ENCODE data around the gene AQP12B.
"Not testable (repeated sequence)": the region's sequence is repeated elsewhere in the genome, so short reads cannot be mapped to it uniquely, and the experiment has no call there.

Gene AQP12B

GRCh38 chr2:240680185-240680584 is 2.5 kb downstream of the AQP12B start:
- not testable (repeated sequence) for DNase-seq

- DNase-seq: not testable (repeated sequence)
Measured at GRCh38 chr2:240678909-240679308, 3.8 kb downstream of the AQP12B start.

GRCh38 chr2:240678043-240678442 is 4.6 kb downstream of the AQP12B start:
- not testable (repeated sequence) for DNase-seq

GRCh38 chr2:240675345-240675744 is 7.3 kb downstream of the AQP12B start:
- not testable (repeated sequence) for DNase-seq

- DNase-seq: peak in 1 of 2 donors; percentile 23
Measured at GRCh38 chr2:240674461-240675184, 8.1 kb downstream of the AQP12B start.

GRCh38 chr2:240672701-240673190 is 9.9 kb downstream of the AQP12B start:
- no peak for DNase-seq

- no peak for DNase-seq
Measured at GRCh38 chr2:240672076-240672700, 10.5 kb downstream of the AQP12B start.

- DNase-seq: no peak
Measured at GRCh38 chr2:240670950-240671349, 11.7 kb downstream of the AQP12B start.

GRCh38 chr2:240670402-240670801 is 12.3 kb downstream of the AQP12B start:
- DNase-seq: no peak

- no peak for DNase-seq
Measured at GRCh38 chr2:240664622-240665021, 18.1 kb downstream of the AQP12B start.

GRCh38 chr2:240663546-240664190 is 19.0 kb downstream of the AQP12B start:
- DNase-seq: no peak

GRCh38 chr2:240662681-240663080 is 20.0 kb downstream of the AQP12B start:
- no peak for DNase-seq

GRCh38 chr2:240659883-240660282 is 22.8 kb downstream of the AQP12B start:
- not testable (repeated sequence) for DNase-seq

GRCh38 chr2:240655931-240656886 is 26.5 kb downstream of the AQP12B start:
- peak; percentile 8 to 22 for DNase-seq

- DNase-seq: no peak
Measured at GRCh38 chr2:240651185-240651584, 31.5 kb downstream of the AQP12B start.

GRCh38 chr2:240650254-240650965 is 32.3 kb downstream of the AQP12B start:
- no peak for DNase-seq

- DNase-seq: no peak
Measured at GRCh38 chr2:240649331-240649730, 33.4 kb downstream of the AQP12B start.

GRCh38 chr2:240648650-240649275 is 33.9 kb downstream of the AQP12B start:
- no peak for DNase-seq

- no peak for DNase-seq
Measured at GRCh38 chr2:240648155-240648649, 34.5 kb downstream of the AQP12B start.

- no peak for DNase-seq
Measured at GRCh38 chr2:240647503-240648154, 35.1 kb downstream of the AQP12B start.
